Activated T-helper 1 cell treated with Interleukin-2 at 50 U/mL for 16 hours (primary cell): ENCODE results near the gene CFAP70.
"Not testable (repeated sequence)": the region's sequence is repeated elsewhere in the genome, so short reads cannot be mapped to it uniquely, and the experiment has no call there.

Source experiments
- DNase-seq: peaks from one replicate; pipeline ENCODE4 v3.0.0-alpha.2; 2020; ENCODE audit warnings: low read depth

The CFAP70 gene

GRCh38 chr10:73358331-73359279 is at the start of gene CFAP70:
Gene CFAP70, minus strand, starts transcription at chr10:73358864. Its CDS starts 4,068 bp downstream, at chr10:73354796.
- peak; percentile 86 for DNase-seq

- no peak for DNase-seq
These were observed 49.4 kb upstream of the CFAP70 start for GRCh38 chr10:73408061-73408460.

- no peak for DNase-seq
These were observed 48.8 kb upstream of the CFAP70 start for GRCh38 chr10:73407495-73407894.

- DNase-seq, result no peak
These were observed 48.2 kb upstream of the CFAP70 start for GRCh38 chr10:73406846-73407245.

- no peak for DNase-seq
These were observed 46.9 kb upstream of the CFAP70 start for GRCh38 chr10:73405556-73405955.

- DNase-seq, result no peak
These were observed 46.0 kb upstream of the CFAP70 start for GRCh38 chr10:73404690-73405089.

GRCh38 chr10:73401636-73402035 is 43.0 kb upstream of the CFAP70 start:
- DNase-seq, result no peak

- DNase-seq, result no peak
These were observed 40.4 kb upstream of the CFAP70 start for GRCh38 chr10:73399063-73399462.

GRCh38 chr10:73398024-73398423 is 39.4 kb upstream of the CFAP70 start:
- DNase-seq, result no peak

- not testable (repeated sequence) for DNase-seq
These were observed 35.7 kb upstream of the CFAP70 start for GRCh38 chr10:73394325-73394724.

- no peak for DNase-seq
These were observed 29.6 kb upstream of the CFAP70 start for GRCh38 chr10:73388228-73388627.

- DNase-seq, result no peak
These were observed 27.9 kb upstream of the CFAP70 start for GRCh38 chr10:73386583-73386982.

- DNase-seq, result no peak
These were observed 20.5 kb upstream of the CFAP70 start for GRCh38 chr10:73379064-73379748.

- DNase-seq, result no peak
These were observed 18.0 kb upstream of the CFAP70 start for GRCh38 chr10:73376679-73377078.

- no peak for DNase-seq
These were observed 9.6 kb upstream of the CFAP70 start for GRCh38 chr10:73368238-73368637.

- no peak for DNase-seq
These were observed 8.0 kb upstream of the CFAP70 start for GRCh38 chr10:73366381-73367298.

- no peak for DNase-seq
These were observed 6.3 kb upstream of the CFAP70 start for GRCh38 chr10:73364964-73365363.

- DNase-seq, result no peak
These were observed 828 bp upstream of the CFAP70 start for GRCh38 chr10:73359492-73359891.

- no peak for DNase-seq
These were observed 843 bp downstream of the CFAP70 start for GRCh38 chr10:73357821-73358220.

GRCh38 chr10:73357166-73357565 is 1.5 kb downstream of the CFAP70 start:
- no peak for DNase-seq

- DNase-seq, result no peak
These were observed 14.4 kb downstream of the CFAP70 start for GRCh38 chr10:73344269-73344668.

GRCh38 chr10:73340121-73340520 is 18.5 kb downstream of the CFAP70 start:
- no peak for DNase-seq
